ENCODE measurements around the gene SLC25A21.

DNA sequence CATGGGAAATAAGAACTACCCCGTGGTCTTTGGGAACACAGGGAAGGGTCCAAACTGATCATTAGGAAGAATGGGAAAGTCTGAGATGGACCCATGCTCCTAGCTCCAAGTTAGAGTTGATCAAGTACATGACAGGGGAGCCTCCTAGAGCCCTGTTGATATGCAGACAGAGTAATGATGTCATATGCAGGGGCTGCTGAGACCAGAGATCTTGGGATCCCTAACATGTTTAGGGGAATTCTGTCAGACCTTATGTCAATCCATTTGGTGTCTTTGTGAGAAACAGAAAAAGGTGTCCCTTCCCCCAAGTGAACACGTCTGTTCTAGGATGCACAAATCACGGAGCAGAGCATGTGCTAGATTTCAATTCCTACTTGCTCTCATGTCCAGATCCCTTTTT is 6.6 kb downstream of the SLC25A21 start:
- TF ChIP-seq, protein P1, sequence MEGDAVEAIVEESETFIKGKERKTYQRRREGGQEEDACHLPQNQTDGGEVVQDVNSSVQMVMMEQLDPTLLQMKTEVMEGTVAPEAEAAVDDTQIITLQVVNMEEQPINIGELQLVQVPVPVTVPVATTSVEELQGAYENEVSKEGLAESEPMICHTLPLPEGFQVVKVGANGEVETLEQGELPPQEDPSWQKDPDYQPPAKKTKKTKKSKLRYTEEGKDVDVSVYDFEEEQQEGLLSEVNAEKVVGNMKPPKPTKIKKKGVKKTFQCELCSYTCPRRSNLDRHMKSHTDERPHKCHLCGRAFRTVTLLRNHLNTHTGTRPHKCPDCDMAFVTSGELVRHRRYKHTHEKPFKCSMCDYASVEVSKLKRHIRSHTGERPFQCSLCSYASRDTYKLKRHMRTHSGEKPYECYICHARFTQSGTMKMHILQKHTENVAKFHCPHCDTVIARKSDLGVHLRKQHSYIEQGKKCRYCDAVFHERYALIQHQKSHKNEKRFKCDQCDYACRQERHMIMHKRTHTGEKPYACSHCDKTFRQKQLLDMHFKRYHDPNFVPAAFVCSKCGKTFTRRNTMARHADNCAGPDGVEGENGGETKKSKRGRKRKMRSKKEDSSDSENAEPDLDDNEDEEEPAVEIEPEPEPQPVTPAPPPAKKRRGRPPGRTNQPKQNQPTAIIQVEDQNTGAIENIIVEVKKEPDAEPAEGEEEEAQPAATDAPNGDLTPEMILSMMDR (IDR thresholded peaks at IDR 0.05) = no peak
- TF ChIP-seq EZH2phosphoT487 (IDR thresholded peaks at IDR 0.05) (no peak), EZH2 (IDR thresholded peaks at IDR 0.05) (no peak)
